IMR-90 (cell line): ENCODE results near the gene ARMH1. TPM values are rescaled to one million over a fixed set of nuclear protein-coding genes. Genes with fewer than 3 reads are reported as not detected.

Experiments
- ATAC-seq: fragments of 200-7000 bp; cut with Tn5 transposase; 2 replicates; pipeline ENCODE4 v1.9.1; 2020; ENCODE audit warnings: low read depth, mild to moderate bottlenecking, moderate library complexity
- BruUV-seq: library from RNA; stranded (reverse); fragments of 400-500 nt; replicated peaks from 2 replicates; lab custom pipeline; 2021; lab: Mats Ljungman, UMichigan
- CTCF ChIA-PET: fragments of 300-600 bp; formaldehyde crosslinking; extraction: SDS; loops from one replicate; lab custom pipeline; 2021; ENCODE audit warnings: antibody characterized with exemption; lab: Yijun Ruan, JAX
- POLR2A ChIA-PET: fragments of 300-600 bp; sonication (Branson Sonifier 250); formaldehyde crosslinking; loops from one replicate; lab custom pipeline; 2022; ENCODE audit warnings: antibody characterized with exemption; ENCODE audit not compliant: unreplicated experiment; lab: Charles Lee
- DNase-seq: peaks from one replicate; pipeline ENCODE4 v3.0.0; 2013
- H2AFZ ChIP-seq: replicated peaks from 2 replicates; pipeline ENCODE3; 2013; ENCODE audit warnings: low read length, mild to moderate bottlenecking; ENCODE audit not compliant: poor library complexity
- H2AK5ac ChIP-seq: 2 replicates; pipeline ENCODE4 v1.6.1; 2013; ENCODE audit warnings: low read depth, low read length, inconsistent platforms
- H2AK9ac ChIP-seq: replicated peaks from 2 replicates; pipeline ENCODE3; 2013; ENCODE audit warnings: mild to moderate bottlenecking, low read depth, low read length, moderate library complexity; ENCODE audit not compliant: poor library complexity
- H2BK120ac ChIP-seq: 2 replicates; pipeline ENCODE4 v1.6.1; 2013; ENCODE audit warnings: low read depth, low read length, inconsistent platforms
- H2BK15ac ChIP-seq: 3 replicates; pipeline ENCODE4 v1.6.1; 2013; ENCODE audit warnings: low read depth, low read length, inconsistent platforms
- H2BK20ac ChIP-seq: 2 replicates; pipeline ENCODE4 v1.6.1; 2013; ENCODE audit warnings: low read depth, mild to moderate bottlenecking, inconsistent platforms, low read length, moderate library complexity
- H2BK5ac ChIP-seq: 2 replicates; pipeline ENCODE4 v1.6.1; 2013; ENCODE audit warnings: mild to moderate bottlenecking, low read depth, low read length, inconsistent platforms; ENCODE audit not compliant: poor library complexity, severe bottlenecking
- H3K14ac ChIP-seq: replicated peaks from 2 replicates; pipeline ENCODE4 v1.6.1; 2013; ENCODE audit warnings: low read depth, low read length, inconsistent platforms
- H3K18ac ChIP-seq: 2 replicates; pipeline ENCODE4 v1.6.1; 2013; ENCODE audit warnings: low read depth, low read length, control low read depth
- H3K23ac ChIP-seq: 2 replicates; pipeline ENCODE4 v1.6.1; 2013; ENCODE audit warnings: low read depth, low read length, inconsistent platforms
- H3K27ac ChIP-seq: 2 replicates; pipeline ENCODE4 v1.5.1; 2013; ENCODE audit warnings: mild to moderate bottlenecking, control low read depth, low read length; ENCODE audit not compliant: insufficient read depth
- H3K27me3 ChIP-seq: 2 replicates; pipeline ENCODE4 v1.6.1; 2013; ENCODE audit warnings: low read length; ENCODE audit not compliant: control insufficient read depth, insufficient read depth
- H3K36me3 ChIP-seq: 2 replicates; pipeline ENCODE4 v1.6.1; 2013; ENCODE audit warnings: low read length, mixed read lengths; ENCODE audit not compliant: control insufficient read depth, insufficient read depth
- H3K4ac ChIP-seq: 2 replicates; pipeline ENCODE4 v1.6.1; 2013; ENCODE audit warnings: low read depth, low read length, inconsistent platforms
- H3K4me1 ChIP-seq: 2 replicates; pipeline ENCODE4 v1.6.1; 2013; ENCODE audit warnings: low read length, mixed read lengths; ENCODE audit not compliant: control insufficient read depth, insufficient read depth
- H3K4me2 ChIP-seq: 2 replicates; pipeline ENCODE4 v1.6.1; 2013; ENCODE audit warnings: low read depth, mild to moderate bottlenecking, control low read depth, low read length, moderate library complexity
- H3K4me3 ChIP-seq: 2 replicates; pipeline ENCODE4 v1.5.1; 2013; ENCODE audit warnings: low read depth, mild to moderate bottlenecking, control low read depth, low read length, moderate library complexity; ENCODE audit not compliant: insufficient read depth
- H3K56ac ChIP-seq: 2 replicates; pipeline ENCODE4 v1.6.1; 2013; ENCODE audit warnings: low read length, inconsistent platforms; ENCODE audit not compliant: insufficient read depth; ENCODE audit errors: extremely low read depth
- H3K79me1 ChIP-seq, 2 experiments: 2 replicates each; pipeline ENCODE4 v1.6.1; 2013; ENCODE audit warnings: low read length in 2 of 2, inconsistent platforms in 1 of 2, low read depth in 1 of 2
- H3K9ac ChIP-seq: 2 replicates; pipeline ENCODE4 v1.6.1; 2013; ENCODE audit warnings: low read depth, low read length, control low read depth
- H3K9me1 ChIP-seq: 2 replicates; pipeline ENCODE4 v1.6.1; 2013; ENCODE audit warnings: low read length, inconsistent platforms; ENCODE audit not compliant: insufficient read depth
- H3K9me3 ChIP-seq: 2 replicates; pipeline ENCODE4 v1.6.1; 2013; ENCODE audit warnings: low read length; ENCODE audit not compliant: control insufficient read depth, insufficient read depth
- H4K20me1 ChIP-seq: 2 replicates; pipeline ENCODE4 v1.6.1; 2013; ENCODE audit warnings: low read length, inconsistent platforms; ENCODE audit not compliant: insufficient read depth
- H4K5ac ChIP-seq: 2 replicates; pipeline ENCODE4 v1.6.1; 2013; ENCODE audit warnings: mild to moderate bottlenecking, low read depth, low read length, control low read depth
- H4K8ac ChIP-seq, 2 experiments: 2 replicates each; pipeline ENCODE4 v1.6.1; 2013; ENCODE audit warnings: low read depth in 2 of 2, low read length in 2 of 2, control low read depth in 1 of 2, inconsistent platforms in 1 of 2
- H4K91ac ChIP-seq: 2 replicates; pipeline ENCODE4 v1.6.1; 2013; ENCODE audit warnings: low read depth, low read length, inconsistent platforms; ENCODE audit not compliant: insufficient read depth
- CEBPB ChIP-seq: IDR thresholded peaks from 2 replicates; pipeline ENCODE4 v1.6.1; 2012; ENCODE audit warnings: low read depth, low read length, improper control_type of control experiment
- NFE2L2 ChIP-seq: fragments of 150-350 bp; IDR thresholded peaks from 2 replicates; pipeline ENCODE4 v1.6.1; 2016; ENCODE audit warnings: low read depth, mild to moderate bottlenecking, low read length
- WGBS, 2 experiments: methylation state at CpG; one replicate each; pipeline versions ENCODE4 v1.1.5 to v1.1.7; 2013; ENCODE audit warnings: missing lambda C conversion rate in 2 of 2; ENCODE audit not compliant: insufficient read length in 1 of 2; ENCODE audit errors: extremely low coverage in 2 of 2; 5-methylcytosine and 5-hydroxymethylcytosine counted together
- dilution Hi-C: fragments of 300-500 bp; cut with HindIII; formaldehyde crosslinking; loops from one replicate; pipeline ENCODE4 v1.14.3; 2018; ENCODE audit warnings: low sequenced_read_pairs; ENCODE audit not compliant: unreplicated experiment
- in situ Hi-C: fragments of 300-500 bp; cut with MboI; formaldehyde crosslinking; loops from 3 replicates; pipeline ENCODE4 v1.14.3; 2019; ENCODE audit warnings: low sequenced_read_pairs, inconsistent platforms, mixed read lengths
- intact Hi-C: fragments of 100-400 bp; cut with micrococcal nuclease; formaldehyde crosslinking; loops from 2 replicates; pipeline ENCODE4 v1.10.0; 2022
- polyA plus RNA-seq, 3 experiments: library from polyadenylated mRNA; depleted of rRNA; stranded (reverse); fragments of >200 nt; gene quantifications; 2 replicates each; pipeline ENCODE4 v1.2.3, GENCODE V29; 2012; ENCODE audit warnings: low replicate concordance in 1 of 3
- total RNA-seq: library from RNA; depleted of rRNA; stranded (reverse); fragments of >200 nt; gene quantifications from 2 replicates; pipeline ENCODE4 v1.2.3, GENCODE V29; 2012

ARMH1 gene
- total and polyA plus RNA-seq, 2 of the 4 experiments (the other 2 are of a cell fraction), result 0.36 to 0.72 TPM

GRCh38 chr1:44700573-44700972, 26.1 kb downstream of the ARMH1 start:
- POLR2A ChIA-PET, result no interaction called here
- intact Hi-C loops, result no loop called here
- dilution Hi-C loops, result no loop called here
- no peak overlapping the region for H4K8ac ChIP-seq
- H4K5ac ChIP-seq, result no peak overlapping the region
- H2BK15ac ChIP-seq, result no peak overlapping the region
- DNase-seq (peak; percentile 49), ATAC-seq (peak; percentile 71)
- no peak overlapping the region for H3K4me2 ChIP-seq
- no peak overlapping the region for H4K91ac ChIP-seq
- H2BK120ac ChIP-seq, result no peak overlapping the region
- no peak overlapping the region for H3K9ac ChIP-seq
- H3K14ac ChIP-seq, result no peak overlapping the region
- CTCF ChIA-PET, result no interaction called here
- no peaks in the 10 kb centered on the region for H4K20me1 ChIP-seq
- no peak overlapping the region for H3K23ac ChIP-seq
- no peak overlapping the region for H3K56ac ChIP-seq
- in situ Hi-C loops, result no loop called here
- no peak overlapping the region for H2AK5ac ChIP-seq
- no peaks in the 10 kb centered on the region for H3K36me3 ChIP-seq
- no peak overlapping the region for H2AFZ ChIP-seq
- no peak overlapping the region for H3K18ac ChIP-seq
- no peak overlapping the region for H3K27ac ChIP-seq
- H3K79me1 ChIP-seq, result no peaks in the 10 kb centered on the region
- H3K27me3 ChIP-seq, result peaks cover 11% of the 10 kb centered on the region
- no TSS peak for BruUV-seq
- H2BK20ac ChIP-seq, result no peak overlapping the region
- H2AK9ac ChIP-seq, result no peak overlapping the region
- no peak overlapping the region for H2BK5ac ChIP-seq
- WGBS, 2 experiments, result no CpG with 5 or more reads among the region's 1 CpG
- no peak overlapping the region for H3K4me3 ChIP-seq
- peaks cover 2% of the 10 kb centered on the region; the same call in 1 of the 2 replicates for H3K4me1 ChIP-seq
- TF ChIP-seq NFE2L2 (no peak), CEBPB (peak; percentile 64)
- no peak overlapping the region for H3K4ac ChIP-seq
- H3K9me3 ChIP-seq, result no peaks in the 10 kb centered on the region
- no peaks in the 10 kb centered on the region for H3K9me1 ChIP-seq
